SJSA1 (cell line): ENCODE data around the gene HPS4. TPM values are rescaled to one million over a fixed set of nuclear protein-coding genes. Genes with fewer than 3 reads are reported as not detected.

ENCODE experiments used
- DNase-seq, 2 experiments: peaks; one replicate each; pipeline ENCODE4 v3.0.0-alpha.2; 2015 to 2020; ENCODE audit warnings: low spot score in 2 of 2, low read depth in 1 of 2
- H3K27ac ChIP-seq: fragments of 250-450 bp; sonication (Bioruptor Pico); 2 replicates; pipeline ENCODE4 v1.5.1; 2020; ENCODE audit warnings: mild to moderate bottlenecking, moderate library complexity
- H3K27me3 ChIP-seq: fragments of 250-450 bp; sonication (Bioruptor Pico); replicated peaks from 2 replicates; pipeline ENCODE4 v1.5.1; 2020; ENCODE audit warnings: mild to moderate bottlenecking, moderate library complexity
- H3K36me3 ChIP-seq: fragments of 250-450 bp; sonication (Bioruptor Pico); 2 replicates; pipeline ENCODE4 v1.5.1; 2020; ENCODE audit warnings: mild to moderate bottlenecking
- H3K4me1 ChIP-seq: fragments of 250-450 bp; sonication (Bioruptor Pico); replicated peaks from 2 replicates; pipeline ENCODE4 v1.6.1; 2021; ENCODE audit warnings: mild to moderate bottlenecking
- H3K4me3 ChIP-seq: fragments of 250-450 bp; sonication (Bioruptor Pico); 2 replicates; pipeline ENCODE4 v1.5.1; 2020; ENCODE audit warnings: mild to moderate bottlenecking
- H3K9me3 ChIP-seq: fragments of 250-450 bp; sonication (Bioruptor Pico); replicated peaks from 2 replicates; pipeline ENCODE4 v1.5.1; 2020; ENCODE audit warnings: mild to moderate bottlenecking
- total RNA-seq: library from RNA; depleted of rRNA; stranded (reverse); fragments of >200 nt; shearing (Covaris generic); gene quantifications from 2 replicates; pipeline ENCODE4 v1.2.3, GENCODE V29; 2014

The HPS4 gene
- total RNA-seq, 1 experiment from 2014 or later = 29.5 TPM

DNA sequence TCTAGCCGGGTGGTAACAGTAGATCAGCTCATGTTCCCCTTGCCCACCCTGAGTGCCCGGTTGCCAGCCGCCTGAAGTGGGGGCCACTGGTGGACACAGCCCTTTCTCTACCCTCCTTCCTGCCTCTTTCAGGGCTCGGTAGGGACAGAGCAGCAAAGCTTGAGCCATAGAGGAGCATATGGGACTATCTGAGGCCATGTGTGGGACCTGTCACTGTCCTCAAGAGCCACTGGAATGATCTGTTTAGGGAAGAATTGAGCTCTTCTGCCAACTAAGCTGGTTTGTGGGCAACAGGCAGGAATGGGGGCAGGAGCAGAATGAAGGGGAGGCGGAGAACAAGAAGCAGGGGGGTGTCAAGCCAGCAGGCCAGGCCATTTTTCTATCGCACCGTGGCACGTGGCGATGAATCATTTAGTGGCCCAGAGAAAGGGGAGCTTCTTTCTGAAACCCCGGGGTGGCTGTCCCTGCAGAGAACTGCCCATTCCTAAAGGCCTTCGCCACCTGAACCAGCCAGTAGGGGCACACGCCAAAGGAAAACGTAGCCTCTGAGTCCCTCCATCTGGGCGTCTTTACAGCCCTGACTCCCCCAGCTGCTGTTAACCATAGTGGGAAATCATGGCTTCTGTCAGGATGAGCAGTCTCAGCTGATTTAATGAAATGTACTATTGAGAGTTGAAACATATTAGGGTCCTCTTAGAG is 45.7 kb downstream of the HPS4 start:
- Histone ChIP-seq H3K27me3 (no peaks in the 10 kb centered on the region), H3K36me3 (no peaks in the 10 kb centered on the region), H3K4me3 (no peak overlapping the region), H3K27ac (no peak overlapping the region), H3K9me3 (no peaks in the 10 kb centered on the region; the same call in 1 of the 2 replicates), H3K4me1 (no peaks in the 10 kb centered on the region)
- DNase-seq = no peak

DNA sequence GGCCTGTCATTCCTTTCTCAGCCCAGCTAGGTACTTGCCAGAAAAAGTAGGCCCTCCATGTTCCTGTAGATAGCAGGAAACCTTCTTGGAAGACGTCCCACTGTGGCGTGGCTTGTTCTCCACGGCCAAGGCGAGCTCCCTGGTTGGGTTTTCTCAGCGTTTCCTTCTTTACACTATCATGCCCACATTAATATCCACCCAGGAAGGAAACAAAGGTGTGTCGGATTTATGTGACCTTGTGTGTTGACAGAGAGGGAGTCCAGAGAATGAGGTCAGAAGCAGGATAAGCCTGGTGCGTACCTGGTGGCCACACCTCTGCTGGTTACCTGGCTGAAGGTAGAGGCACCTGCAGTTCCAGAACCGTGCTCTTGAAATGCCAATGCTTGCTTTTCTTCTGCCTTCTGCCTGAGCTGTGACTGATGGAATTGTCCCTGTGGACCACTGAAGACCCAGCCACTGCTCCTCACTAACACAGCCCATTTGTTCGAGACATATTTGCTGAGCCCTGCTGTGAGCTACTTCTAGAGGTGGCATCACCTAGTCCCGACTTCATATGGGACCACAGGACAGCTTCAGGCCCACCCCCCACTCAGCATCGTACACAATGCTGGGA is 46.6 kb downstream of the HPS4 start:
- DNase-seq = no peak
- Histone ChIP-seq H3K36me3 (no peaks in the 10 kb centered on the region), H3K4me3 (no peak overlapping the region), H3K27me3 (no peaks in the 10 kb centered on the region), H3K27ac (no peak overlapping the region), H3K9me3 (no peaks in the 10 kb centered on the region; the same call in 1 of the 2 replicates), H3K4me1 (no peaks in the 10 kb centered on the region)

DNA sequence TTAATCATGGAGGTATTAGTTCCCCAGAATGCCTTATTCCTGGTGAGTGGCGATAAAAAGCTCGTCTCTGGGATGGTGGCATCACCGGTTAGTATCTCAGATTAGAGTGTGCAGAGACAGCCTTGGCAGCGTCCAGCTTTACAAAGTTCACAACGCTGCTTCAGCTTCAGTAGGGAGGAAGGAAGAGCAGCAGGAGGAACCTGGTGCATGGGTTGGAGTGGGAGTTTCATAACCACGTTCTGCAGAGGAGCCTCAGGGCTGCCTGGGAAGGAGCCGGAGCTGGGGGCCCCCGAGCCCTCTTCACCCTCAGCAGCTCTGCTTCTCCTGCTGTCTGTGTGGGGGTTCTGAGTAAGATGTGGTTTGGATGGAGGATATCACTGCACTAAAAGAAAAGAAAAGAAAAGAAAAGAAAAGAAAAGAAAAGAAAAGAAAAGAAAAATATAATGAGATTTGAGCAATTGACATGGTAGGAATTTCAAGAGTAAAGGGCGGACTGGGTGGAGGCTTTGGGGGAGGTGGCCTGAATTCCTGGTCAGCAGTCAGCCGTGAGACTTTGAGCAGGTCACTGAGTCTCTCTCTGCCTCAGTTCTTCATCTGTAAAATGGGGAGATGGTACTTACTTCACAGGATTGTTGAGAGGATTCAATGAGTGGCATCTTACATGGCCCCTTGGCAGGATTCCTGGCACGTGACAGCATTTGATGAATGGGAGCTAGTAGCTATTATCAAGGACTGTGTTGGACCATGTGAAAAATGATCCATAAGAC is 48.1 kb downstream of the HPS4 start:
- H3K36me3 ChIP-seq = no peaks in the 10 kb centered on the region
- no peak overlapping the region for H3K27ac ChIP-seq
- H3K27me3 ChIP-seq = peaks cover 6% of the 10 kb centered on the region; the same call in 1 of the 2 replicates
- DNase-seq = no peak
- H3K4me3 ChIP-seq = no peak overlapping the region
- no peaks in the 10 kb centered on the region for H3K4me1 ChIP-seq
- H3K9me3 ChIP-seq = no peaks in the 10 kb centered on the region; the same call in 1 of the 2 replicates

DNA sequence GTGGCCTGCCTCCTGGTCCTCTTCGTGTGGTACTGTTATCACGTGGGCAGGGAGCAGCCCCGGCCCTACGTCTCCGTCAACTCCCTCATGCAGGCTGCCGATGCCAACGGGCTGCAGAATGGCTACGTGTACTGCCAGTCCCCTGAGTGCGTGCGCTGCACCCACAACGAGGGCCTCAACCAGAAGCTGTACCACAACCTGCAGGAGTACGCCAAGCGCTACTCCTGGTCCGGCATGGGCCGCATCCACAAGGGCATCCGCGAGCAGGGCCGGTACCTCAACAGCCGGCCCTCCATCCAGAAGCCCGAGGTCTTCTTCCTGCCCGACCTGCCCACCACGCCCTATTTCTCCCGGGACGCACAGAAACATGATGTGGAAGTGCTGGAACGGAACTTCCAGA is 49.8 kb downstream of the HPS4 start:
- Histone ChIP-seq H3K4me3 (no peak overlapping the region), H3K9me3 (no peaks in the 10 kb centered on the region; the same call in 1 of the 2 replicates), H3K27me3 (peaks cover 16% of the 10 kb centered on the region), H3K4me1 (peaks cover 7% of the 10 kb centered on the region), H3K27ac (no peak overlapping the region), H3K36me3 (no peaks in the 10 kb centered on the region)
- no peak for DNase-seq

DNA sequence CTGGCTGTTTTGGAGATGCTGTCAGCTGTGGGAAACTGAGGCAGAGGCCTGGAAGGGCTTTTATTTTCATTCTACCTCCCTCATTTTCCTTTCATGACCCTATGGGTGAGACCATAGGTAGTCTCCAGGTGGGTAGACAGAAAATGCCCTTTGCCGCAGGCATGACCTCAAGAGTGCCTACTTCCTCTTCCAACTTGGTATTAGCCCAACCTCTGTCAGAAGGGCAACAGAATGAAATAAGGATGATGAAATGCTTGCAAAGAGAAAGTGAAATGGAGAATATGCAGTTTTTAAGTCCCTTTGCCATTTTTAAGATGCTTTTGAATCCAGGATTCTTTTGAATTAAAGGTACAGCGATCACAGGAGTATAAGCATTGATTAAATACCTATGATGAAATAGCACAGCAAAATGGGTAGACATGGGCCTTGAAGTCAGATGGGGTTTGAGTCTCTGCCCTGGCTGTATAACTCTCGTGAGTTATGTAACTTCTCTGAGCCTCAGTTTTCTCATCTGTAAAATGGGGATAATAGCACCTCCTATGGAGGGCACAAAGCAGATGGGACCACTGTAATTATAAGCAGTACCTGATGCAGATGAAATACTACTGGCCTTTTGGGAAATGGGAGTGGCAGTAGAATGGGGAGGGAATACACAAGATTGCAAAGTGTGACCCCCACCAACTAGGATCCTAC is 50.8 kb downstream of the HPS4 start:
- Histone ChIP-seq H3K9me3 (no peaks in the 10 kb centered on the region; the same call in 1 of the 2 replicates), H3K27me3 (peaks cover 16% of the 10 kb centered on the region), H3K4me3 (no peak overlapping the region), H3K36me3 (no peaks in the 10 kb centered on the region), H3K4me1 (peaks cover 14% of the 10 kb centered on the region), H3K27ac (no peak overlapping the region)
- no peak for DNase-seq

DNA sequence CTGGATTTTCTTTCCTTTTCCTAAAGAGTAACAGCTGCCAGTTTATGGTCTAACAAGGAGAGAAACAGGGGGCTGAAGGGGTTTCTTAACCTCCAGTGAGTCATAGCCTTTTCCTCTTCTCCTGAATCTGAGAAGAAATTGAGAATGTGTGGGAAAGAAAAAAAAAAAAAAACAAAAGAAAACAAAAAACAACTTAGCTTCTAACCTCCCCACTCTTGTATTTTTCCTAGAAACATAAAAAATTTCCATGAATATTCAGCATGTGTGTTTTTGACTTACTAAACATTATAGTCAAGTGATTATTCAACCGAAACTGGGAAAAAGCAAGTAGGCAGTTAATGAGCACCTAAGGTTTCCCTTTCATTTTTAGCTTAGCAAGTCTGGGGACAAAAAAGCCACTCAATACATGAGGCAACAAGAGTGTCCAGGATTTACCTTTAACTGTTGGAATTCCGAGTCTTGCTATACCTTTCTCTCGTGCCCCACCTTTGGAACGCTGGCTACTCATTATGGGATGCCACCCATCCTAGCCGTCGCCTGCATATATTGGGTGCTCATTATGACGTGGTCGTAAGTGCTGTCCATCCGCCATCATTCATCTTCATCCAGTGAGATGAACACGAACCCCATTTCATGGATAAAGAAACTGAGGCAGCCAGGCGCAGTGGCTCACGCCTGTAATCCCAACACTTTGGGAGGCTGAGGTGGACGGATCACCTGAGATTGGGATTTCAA is 52.2 kb downstream of the HPS4 start:
- no peaks in the 10 kb centered on the region for H3K9me3 ChIP-seq
- H3K4me1 ChIP-seq = peaks cover 14% of the 10 kb centered on the region
- H3K36me3 ChIP-seq = no peaks in the 10 kb centered on the region
- no peak overlapping the region for H3K4me3 ChIP-seq
- DNase-seq = no peak
- H3K27me3 ChIP-seq = peaks cover 16% of the 10 kb centered on the region
- no peak overlapping the region for H3K27ac ChIP-seq

DNA sequence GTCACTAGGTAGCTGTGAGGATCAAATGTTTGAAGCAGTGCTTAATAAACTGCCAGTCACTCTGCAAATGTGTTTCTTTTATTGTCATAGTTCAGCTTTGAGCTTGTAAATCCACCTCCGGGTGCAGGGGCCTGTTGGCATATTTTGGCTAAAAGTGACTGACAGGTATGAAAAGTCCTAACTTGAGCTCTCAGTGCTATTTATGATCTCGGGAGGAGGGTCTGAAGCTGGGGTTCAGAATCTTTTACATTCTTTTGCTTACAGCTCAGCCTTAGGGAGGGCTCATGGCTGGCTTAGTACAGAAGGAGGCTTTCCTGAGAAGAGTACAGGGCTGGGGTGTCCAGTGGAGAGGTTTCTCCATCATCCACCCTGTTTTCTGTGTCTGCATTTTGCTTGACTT is 53.0 kb downstream of the HPS4 start:
- H3K4me3 ChIP-seq = no peak overlapping the region
- no peak overlapping the region for H3K27ac ChIP-seq
- DNase-seq = no peak
- H3K9me3 ChIP-seq = no peaks in the 10 kb centered on the region
- H3K27me3 ChIP-seq = peaks cover 16% of the 10 kb centered on the region
- H3K4me1 ChIP-seq = peaks cover 14% of the 10 kb centered on the region
- no peaks in the 10 kb centered on the region for H3K36me3 ChIP-seq

DNA sequence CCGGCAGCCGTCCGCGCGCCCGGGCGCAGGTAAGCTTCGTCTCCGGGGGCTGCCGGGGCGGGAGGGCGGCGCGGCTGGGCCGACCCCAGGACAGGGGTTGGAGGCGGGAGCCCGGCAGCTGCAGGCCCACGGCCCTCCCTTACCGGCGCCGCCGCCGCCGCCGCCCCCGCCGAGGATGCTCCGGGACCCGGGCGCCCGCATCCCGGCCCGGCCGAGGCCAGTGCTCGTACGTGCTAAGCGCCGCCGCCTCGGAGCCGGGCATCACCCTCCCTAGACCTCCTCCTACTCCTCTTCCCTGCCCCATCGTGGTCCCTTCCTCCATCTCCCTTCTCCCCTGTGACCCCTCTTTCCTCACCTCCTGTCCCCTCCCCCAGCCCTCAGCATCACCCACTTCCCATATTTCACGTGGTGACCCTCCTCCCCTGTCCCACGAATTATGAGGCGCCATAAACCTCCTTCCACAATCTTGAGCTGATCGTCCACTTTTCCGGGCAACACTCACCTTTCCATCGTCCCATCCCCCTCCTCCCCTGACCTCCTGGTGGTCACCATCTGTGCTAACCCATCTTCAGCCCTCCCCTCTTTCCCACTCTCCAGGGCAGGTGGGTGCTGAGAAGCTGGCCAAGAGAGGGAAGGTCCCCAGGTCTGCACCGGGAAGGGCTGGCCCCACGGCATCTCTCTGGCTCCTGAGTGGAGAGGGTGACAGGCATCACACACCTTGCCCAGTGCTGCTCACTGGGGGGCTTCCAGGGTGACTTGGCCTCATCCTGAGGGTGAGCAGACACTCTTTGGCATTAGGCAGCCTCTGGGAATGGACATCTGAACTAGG is 53.9 kb downstream of the HPS4 start:
- H3K4me3 ChIP-seq = peak overlapping the region; percentile 61
- no peak overlapping the region for H3K27ac ChIP-seq
- peaks cover 16% of the 10 kb centered on the region for H3K27me3 ChIP-seq
- peaks cover 14% of the 10 kb centered on the region for H3K4me1 ChIP-seq
- no peaks in the 10 kb centered on the region for H3K9me3 ChIP-seq
- no peak for DNase-seq
- no peaks in the 10 kb centered on the region for H3K36me3 ChIP-seq

DNA sequence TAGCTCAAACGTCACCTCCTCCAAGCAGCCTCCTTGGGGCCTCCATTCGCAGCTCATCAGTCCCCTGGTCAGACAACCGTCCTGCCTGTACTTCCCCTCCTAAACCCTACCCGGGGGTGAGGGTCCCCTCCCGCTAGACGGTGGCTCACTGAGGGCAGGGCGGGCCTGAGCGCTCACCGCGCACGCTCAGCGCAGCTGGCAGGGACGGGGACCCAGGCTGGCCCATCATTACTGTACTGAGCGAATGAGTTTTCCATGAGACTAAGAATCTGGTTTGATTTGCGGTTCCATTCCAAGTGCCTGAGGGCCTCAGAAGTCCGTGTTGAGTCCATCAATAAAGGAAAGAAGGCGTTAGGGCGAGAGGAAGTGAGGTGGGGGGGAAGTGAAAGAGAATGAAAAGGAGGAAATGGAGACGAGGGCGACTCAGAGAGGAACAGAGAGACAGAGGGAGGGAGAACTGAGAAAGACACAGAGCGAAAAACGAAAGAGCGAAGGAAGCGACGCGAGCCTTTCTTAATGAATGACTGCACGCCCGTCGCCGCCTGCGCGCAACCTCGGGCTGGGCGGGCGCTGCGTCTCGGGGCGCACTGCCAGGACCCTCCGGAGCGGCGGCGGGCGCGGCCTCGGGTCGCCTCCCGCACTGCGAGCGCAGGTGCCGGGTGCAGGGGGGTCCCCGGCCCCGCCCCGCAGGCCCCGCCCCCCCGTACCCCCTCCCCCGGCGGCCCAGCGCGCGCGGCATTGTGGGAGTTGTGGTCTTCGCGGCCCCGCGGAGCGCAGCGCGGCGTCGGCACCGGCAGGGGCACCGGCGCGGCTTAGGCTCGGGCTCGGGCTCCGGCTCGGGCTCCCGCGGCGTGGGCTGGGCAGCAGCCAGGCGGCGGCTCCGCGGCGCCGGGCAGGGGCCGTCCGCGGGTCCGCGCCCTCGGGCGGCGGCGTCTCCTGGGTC is 54.8 kb downstream of the HPS4 start, which contains the start of gene ASPHD2:
TSS of gene ASPHD2 (plus strand) at position 746 of the 943 bp plus-strand sequence. CDS start 4,356 bp downstream, outside the sequence.
- peaks cover 14% of the 10 kb centered on the region for H3K4me1 ChIP-seq
- H3K9me3 ChIP-seq = no peaks in the 10 kb centered on the region
- no peak within 1 kb of the TSS for H3K27ac ChIP-seq
- H3K27me3 ChIP-seq = peaks cover 16% of the 10 kb centered on the region
- DNase-seq = peak in 1 of 2 experiments; percentile 58
- no peaks in the 10 kb centered on the region for H3K36me3 ChIP-seq
- H3K4me3 ChIP-seq = peak within 1 kb of the TSS; percentile 61

DNA sequence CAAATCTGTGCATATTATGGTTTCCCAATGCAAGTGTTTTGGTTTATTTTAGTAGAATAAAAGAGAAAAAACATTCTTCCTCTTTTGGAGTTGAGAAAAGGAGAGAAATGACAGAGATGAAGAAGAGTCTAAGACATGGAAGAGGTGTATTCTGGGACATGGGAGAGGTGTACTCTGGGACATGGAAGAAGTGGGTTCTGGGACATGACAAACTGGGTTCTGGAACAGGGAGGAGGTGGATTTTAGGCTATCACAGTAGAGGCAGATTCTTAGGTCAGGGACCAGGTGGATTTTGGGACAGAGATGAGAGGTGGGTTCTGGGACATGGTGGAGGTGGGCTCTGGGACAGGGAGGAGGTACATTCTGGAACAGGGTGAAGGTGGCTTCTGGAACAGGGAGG is 56.7 kb downstream of the HPS4 start:
- H3K4me1 ChIP-seq = peaks cover 14% of the 10 kb centered on the region
- DNase-seq = no peak

DNA sequence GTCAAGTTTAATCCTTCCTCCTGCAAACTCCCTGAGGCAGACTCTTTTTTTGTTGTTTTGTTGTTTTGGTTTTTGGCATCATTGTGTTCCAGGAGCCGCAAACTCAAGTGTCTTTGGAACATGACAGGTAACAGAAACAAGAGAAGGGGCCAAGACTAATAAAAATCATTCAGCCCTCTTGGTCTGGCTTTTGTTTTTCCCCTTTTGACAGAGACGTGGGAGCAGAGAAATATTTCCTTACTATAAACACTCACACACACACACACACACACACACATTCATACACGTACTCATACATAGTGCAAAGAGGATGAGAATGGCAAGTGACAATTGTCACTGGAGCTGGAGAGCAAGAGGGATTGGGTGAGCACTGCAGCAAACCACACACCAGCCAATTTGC is 65.0 kb downstream of the HPS4 start:
- peak in 1 of 2 experiments; percentile 11 for DNase-seq
- H3K4me3 ChIP-seq = no peak overlapping the region
- H3K36me3 ChIP-seq = no peaks in the 10 kb centered on the region
- peaks cover 13% of the 10 kb centered on the region for H3K4me1 ChIP-seq
- no peaks in the 10 kb centered on the region; the same call in none of the 2 replicates for H3K9me3 ChIP-seq
- H3K27me3 ChIP-seq = no peaks in the 10 kb centered on the region
- H3K27ac ChIP-seq = no peak overlapping the region

More for the DNA sequence above, 56.7 kb downstream of the HPS4 start:
- H3K27ac ChIP-seq = no peak overlapping the region
- no peaks in the 10 kb centered on the region; the same call in none of the 2 replicates for H3K9me3 ChIP-seq
- H3K36me3 ChIP-seq = no peaks in the 10 kb centered on the region
- H3K4me3 ChIP-seq = no peak overlapping the region
- peaks cover 16% of the 10 kb centered on the region for H3K27me3 ChIP-seq
